ENCODE measurements around the gene SLC35D1. TPM values are rescaled to one million over a fixed set of nuclear protein-coding genes. Genes with fewer than 3 reads are reported as not detected.

Gene SLC35D1
- total and polyA plus RNA-seq, 2 of the 8 experiments (the other 6 are each of a cell fraction or from before 2014, with no cell fraction given) = 1.2 to 2.7 TPM

DNA sequence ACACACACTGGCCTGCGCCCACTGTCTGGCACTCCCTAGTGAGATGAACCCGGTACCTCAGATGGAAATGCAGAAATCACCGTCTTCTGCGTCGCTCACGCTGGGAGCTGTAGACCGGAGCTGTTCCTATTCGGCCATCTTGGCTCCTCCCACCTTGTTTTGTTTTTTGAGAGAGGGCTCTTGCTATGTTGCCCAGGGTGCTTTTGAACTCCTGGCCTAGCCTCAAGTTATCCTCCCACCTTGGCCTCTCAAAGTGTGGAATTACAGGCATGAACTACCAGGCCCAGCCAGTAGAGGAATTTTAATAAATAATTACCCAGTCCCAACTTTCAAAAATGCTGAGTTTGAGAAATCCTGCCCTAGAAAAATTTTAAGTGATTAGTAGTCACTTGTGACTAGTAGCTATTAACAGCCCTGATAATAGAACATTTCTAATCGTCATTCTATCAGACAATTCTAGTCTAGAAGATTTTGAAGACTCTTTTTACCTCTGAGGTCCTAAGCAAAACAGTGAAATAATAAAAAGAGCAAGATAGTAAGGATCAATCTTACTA, 30.9 kb upstream of the SLC35D1 start:
- Histone ChIP-seq H3K18ac (ENCODE audit: extremely low read depth, low read length) (no peak overlapping the region), H3K4me3 (ENCODE audit: extremely low read depth in 1 of 4, insufficient read depth in 2 of 4, low read depth in 3 of 4, low read length in 4 of 4) (no peak overlapping the region), H3K4me1 (replicated peaks in 1 of 4; ENCODE audit: control insufficient read depth in 3 of 4, insufficient read depth in 4 of 4, low read length in 3 of 4) (no peaks in the 10 kb centered on the region), H4K20me1 (replicated peaks in 1 of 2; ENCODE audit: control insufficient read depth in 1 of 2, insufficient read depth in 2 of 2, low read length in 2 of 2) (no peaks in the 10 kb centered on the region), H4K5ac (ENCODE audit: insufficient read length, low read depth, low read length) (no peak overlapping the region), H4K8ac (ENCODE audit: extremely low read depth, insufficient read depth, low read length) (no peak overlapping the region), H2BK15ac (ENCODE audit: low read length) (no peak overlapping the region), H3K56ac (replicated peaks; ENCODE audit: insufficient read length, low read depth, low read length) (no peak overlapping the region), H2BK120ac (replicated peaks; ENCODE audit: low read depth, low read length) (no peak overlapping the region), H3K4ac (replicated peaks; ENCODE audit: insufficient read length, low read depth, low read length) (no peak overlapping the region), H3K79me1 (ENCODE audit: low read depth, low read length) (no peaks in the 10 kb centered on the region), H2AK5ac (ENCODE audit: low read depth, low read length) (no peak overlapping the region), H3K14ac (ENCODE audit: insufficient read length) (no peak overlapping the region), H3K79me2 (ENCODE audit: control insufficient read depth in 1 of 2, insufficient read depth in 2 of 2, low read length in 2 of 2) (no peaks in the 10 kb centered on the region), H3K4me2 (ENCODE audit: insufficient read depth in 1 of 2, low read depth in 2 of 2, low read length in 2 of 2) (no peak overlapping the region), H2BK5ac (ENCODE audit: low read depth, low read length) (no peak overlapping the region), H3K36me3 (ENCODE audit: control insufficient read depth in 2 of 4, insufficient read depth in 4 of 4, low read length in 3 of 4) (no peaks in the 10 kb centered on the region), H2BK12ac (ENCODE audit: low read depth, low read length) (no peak overlapping the region), H3K23me2 (ENCODE audit: low read depth, low read length) (peaks cover 2% of the 10 kb centered on the region; the same call in 1 of the 2 replicates), H2BK20ac (ENCODE audit: low read length) (no peak overlapping the region), H3K27me3 (replicated peaks in 1 of 4; ENCODE audit: control insufficient read depth in 3 of 4, extremely low read depth in 1 of 4, insufficient read depth in 3 of 4, low read length in 3 of 4) (peaks cover 0 to 1% (median 0%) of the 10 kb centered on the region in 4 experiments; a peak in 1 of 7 replicates), H3K23ac (ENCODE audit: insufficient read length) (no peak overlapping the region), H3K27ac (ENCODE audit: low read depth, low read length) (no peak overlapping the region), H3K9ac (replicated peaks in 1 of 4; ENCODE audit: extremely low read depth in 1 of 4, low read depth in 3 of 4, low read length in 3 of 4) (no peak overlapping the region), H4K91ac (replicated peaks; ENCODE audit: insufficient read length, low read length) (no peak overlapping the region), H3K9me3 (ENCODE audit: insufficient read depth in 2 of 2, low read depth in 1 of 2, low read length in 1 of 2) (peaks cover 0 to 1% of the 10 kb centered on the region in 2 experiments; a peak in 1 of 4 replicates), H2AFZ (ENCODE audit: low read length) (no peak overlapping the region; the same call in 1 of the 2 replicates)
- CTCF ChIA-PET (ENCODE audit: partially characterized antibody) = interaction anchor here (1.4 kb wide), 2 partner anchors 11 to 128 kb away, joined by 3 to 7 read pairs; no protein-coding TSS in a partner anchor
- no peak for FAIRE-seq
- DNase-seq (ENCODE audit: low read depth in 1 of 2, low spot score in 2 of 2) = no peak
- POLR2A ChIA-PET (ENCODE audit: partially characterized antibody) = interaction anchor here (1.2 to 1.6 kb wide), 3 partner anchors 11 to 31 kb away, joined by 3 to 6 read pairs (median 5); partner anchors contain the start of gene SLC35D1
- TF ChIP-seq RBBP5 (IDR thresholded peaks at IDR 0.05; ENCODE audit: borderline replicate concordance, low read depth, low read length) (no peak), RFX5 (IDR thresholded peaks at IDR 0.05; ENCODE audit: borderline replicate concordance, low read depth, low read length) (no peak), CBX8 (IDR thresholded peaks at IDR 0.05; ENCODE audit: borderline replicate concordance, low read depth, low read length) (no peak)
- 86% methylated on average over 1 of the region's 9 CpGs; no CpG with 5 or more reads in 1 of the 2 experiments for WGBS, 2 experiments (ENCODE audit: extremely low coverage in 1 of 2, insufficient coverage in 1 of 2, insufficient read length in 1 of 2, insufficient replicate concordance in 2 of 2, low coverage in 1 of 2, low lambda C conversion rate in 2 of 2, missing lambda C conversion rate in 1 of 2)
